GM12891 (cell line): ENCODE data around the gene NLGN1.
"Not testable (repeated sequence)": the region's sequence is repeated elsewhere in the genome, so short reads cannot be mapped to it uniquely, and the experiment has no call there.

ENCODE experiments used
- POLR2A ChIP-seq: IDR thresholded peaks from 2 replicates; pipeline ENCODE4 v1.6.1; 2011; ENCODE audit warnings: low read depth, low read length, control low read depth
- TAF1 ChIP-seq: IDR thresholded peaks from 2 replicates; pipeline ENCODE4 v1.6.1; 2011; ENCODE audit warnings: low read depth, low read length, control low read depth

DNA sequence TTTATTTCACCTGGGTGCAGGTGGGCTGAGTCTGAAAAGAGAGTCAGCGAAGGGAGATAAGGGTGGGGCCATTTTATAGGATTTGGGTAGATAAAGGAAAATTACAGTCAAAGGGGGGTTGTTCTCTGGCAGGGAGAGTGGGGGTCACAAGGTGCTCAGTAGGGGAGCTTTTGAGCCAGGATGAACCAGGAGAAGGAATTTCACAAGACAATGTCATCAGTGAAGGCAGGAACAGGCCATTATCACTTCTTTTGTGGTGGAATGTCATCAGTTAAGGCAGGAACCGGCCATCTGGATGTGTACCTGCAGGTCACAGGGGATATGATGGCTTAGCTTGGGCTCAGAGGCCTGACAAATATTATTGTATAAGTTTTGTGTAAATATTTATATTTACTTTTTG is 44.4 kb upstream of the NLGN1 start:
- TF ChIP-seq POLR2A, TAF1: not testable (repeated sequence)
